ENCODE data around the gene GPN2.

DNA sequence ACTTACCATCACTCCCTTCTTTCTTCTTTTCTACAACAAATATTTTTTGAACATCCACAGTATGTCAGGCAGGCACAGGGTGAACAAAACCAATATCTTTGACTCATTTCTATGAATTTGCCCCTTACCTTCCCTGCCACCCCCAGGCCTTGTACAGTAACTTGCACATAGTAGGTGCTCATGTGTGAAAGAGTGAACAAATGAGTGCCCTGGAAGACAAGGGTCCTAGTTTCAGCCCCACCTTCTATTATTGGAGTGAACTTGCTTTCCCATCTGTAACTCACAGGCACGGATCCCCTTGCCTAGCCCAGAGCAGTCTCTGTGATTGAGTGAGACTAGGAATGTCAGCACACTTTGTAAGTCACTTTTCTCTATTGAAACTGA is 50.8 kb downstream of the GPN2 start:
- TF ChIP-seq SMAD3 (CRISPR knock-in tag; conservative IDR thresholded peaks at IDR 0.05) (no peak), FOXK1 (CRISPR knock-in tag; IDR thresholded peaks at IDR 0.05; ENCODE audit: borderline replicate concordance) (no peak), ZNF274 (IDR thresholded peaks at IDR 0.05; ENCODE audit: borderline replicate concordance, low read depth, low read length) (no peak), TCF7L2 (IDR thresholded peaks at IDR 0.05; ENCODE audit: low read depth, low read length) (no peak), TCF7 (IDR thresholded peaks at IDR 0.05; ENCODE audit: borderline replicate concordance) (no peak)
- TF ChIP-seq, protein P1, sequence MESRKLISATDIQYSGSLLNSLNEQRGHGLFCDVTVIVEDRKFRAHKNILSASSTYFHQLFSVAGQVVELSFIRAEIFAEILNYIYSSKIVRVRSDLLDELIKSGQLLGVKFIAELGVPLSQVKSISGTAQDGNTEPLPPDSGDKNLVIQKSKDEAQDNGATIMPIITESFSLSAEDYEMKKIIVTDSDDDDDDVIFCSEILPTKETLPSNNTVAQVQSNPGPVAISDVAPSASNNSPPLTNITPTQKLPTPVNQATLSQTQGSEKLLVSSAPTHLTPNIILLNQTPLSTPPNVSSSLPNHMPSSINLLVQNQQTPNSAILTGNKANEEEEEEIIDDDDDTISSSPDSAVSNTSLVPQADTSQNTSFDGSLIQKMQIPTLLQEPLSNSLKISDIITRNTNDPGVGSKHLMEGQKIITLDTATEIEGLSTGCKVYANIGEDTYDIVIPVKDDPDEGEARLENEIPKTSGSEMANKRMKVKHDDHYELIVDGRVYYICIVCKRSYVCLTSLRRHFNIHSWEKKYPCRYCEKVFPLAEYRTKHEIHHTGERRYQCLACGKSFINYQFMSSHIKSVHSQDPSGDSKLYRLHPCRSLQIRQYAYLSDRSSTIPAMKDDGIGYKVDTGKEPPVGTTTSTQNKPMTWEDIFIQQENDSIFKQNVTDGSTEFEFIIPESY (CRISPR knock-in tag; IDR thresholded peaks at IDR 0.05), result no peak
- TF ChIP-seq, protein P2, sequence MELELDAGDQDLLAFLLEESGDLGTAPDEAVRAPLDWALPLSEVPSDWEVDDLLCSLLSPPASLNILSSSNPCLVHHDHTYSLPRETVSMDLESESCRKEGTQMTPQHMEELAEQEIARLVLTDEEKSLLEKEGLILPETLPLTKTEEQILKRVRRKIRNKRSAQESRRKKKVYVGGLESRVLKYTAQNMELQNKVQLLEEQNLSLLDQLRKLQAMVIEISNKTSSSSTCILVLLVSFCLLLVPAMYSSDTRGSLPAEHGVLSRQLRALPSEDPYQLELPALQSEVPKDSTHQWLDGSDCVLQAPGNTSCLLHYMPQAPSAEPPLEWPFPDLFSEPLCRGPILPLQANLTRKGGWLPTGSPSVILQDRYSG (tag; conservative IDR thresholded peaks at IDR 0.05; ENCODE audit: low read depth), result no peak

Measured in K562 (cell line).